Lung (tissue), 12 donors: ENCODE results near the gene NACC2. TPM values are rescaled to one million over a fixed set of nuclear protein-coding genes. Genes with fewer than 3 reads are reported as not detected.

Experiments used
- ATAC-seq: fragments of 200-7000 bp; cut with Tn5 transposase; one replicate; pipeline ENCODE4 v1.9.1; 2020; ENCODE audit warnings: moderate number of reproducible peaks; ENCODE audit not compliant: insufficient read depth, low FRiP score
- DNase-seq, 3 donors: peaks; one replicate each; pipeline ENCODE4 v3.0.0-alpha.2; 2013 to 2017
- H3K27ac ChIP-seq, 2 donors: one replicate each; pipeline ENCODE4 v1.5.1; 2013; ENCODE audit warnings: mild to moderate bottlenecking in 2 of 2, moderate library complexity in 2 of 2, control low read depth in 1 of 2, inconsistent platforms in 1 of 2, low read depth in 1 of 2, low read length in 1 of 2
- H3K27me3 ChIP-seq, 3 donors: one replicate each; pipeline ENCODE4 v1.5.1; 2013; ENCODE audit warnings: low read length in 2 of 3; ENCODE audit not compliant: control insufficient read depth in 3 of 3, insufficient read depth in 3 of 3
- H3K36me3 ChIP-seq, 4 donors: one replicate each; pipeline ENCODE4 v1.5.1; 2013; ENCODE audit warnings: low read length in 4 of 4, mild to moderate bottlenecking in 1 of 4, moderate library complexity in 1 of 4; ENCODE audit not compliant: control insufficient read depth in 4 of 4, insufficient read depth in 4 of 4
- H3K4me1 ChIP-seq, 5 donors: one replicate each; pipeline ENCODE4 v1.5.1; 2013; ENCODE audit warnings: low read length in 5 of 5, mild to moderate bottlenecking in 2 of 5, moderate library complexity in 1 of 5; ENCODE audit not compliant: control insufficient read depth in 5 of 5, insufficient read depth in 5 of 5
- H3K4me3 ChIP-seq: one replicate; pipeline ENCODE4 v1.5.1; 2013; ENCODE audit warnings: mild to moderate bottlenecking, control low read depth, moderate library complexity
- H3K9ac ChIP-seq, 2 donors: one replicate each; pipeline ENCODE4 v1.5.1; 2013; ENCODE audit warnings: low read length in 2 of 2, control low read depth in 1 of 2; ENCODE audit not compliant: insufficient read depth in 1 of 2
- H3K9me3 ChIP-seq, 4 donors: one replicate each; pipeline ENCODE4 v1.5.1; 2013; ENCODE audit warnings: low read length in 3 of 4, mild to moderate bottlenecking in 1 of 4, moderate library complexity in 1 of 4; ENCODE audit not compliant: control insufficient read depth in 4 of 4, insufficient read depth in 3 of 4
- WGBS, 2 donors: extraction: QIAGEN DNeasy Blood & Tissue Kit; methylation state at CpG; one replicate each; pipeline ENCODE4 v1.1.7; 2013; 5-methylcytosine and 5-hydroxymethylcytosine counted together
- polyA plus RNA-seq, 2 donors: library from polyadenylated mRNA; stranded (reverse); fragments of 200-250 nt; gene quantifications; one replicate each; pipeline ENCODE4 v1.2.1, GENCODE V29; 2013
- total RNA-seq, 2 donors: library from RNA; depleted of rRNA in 1 of 2; stranded (reverse); fragments of >200 nt in 1 of 2; gene quantifications; one replicate each; pipeline ENCODE4 v1.2.1, GENCODE V29; 2014 to 2021
- TF ChIP-seq, protein P1 (sequence below): IDR thresholded peaks from 2 replicates; pipeline ENCODE4 v1.5.1; 2012; ENCODE audit warnings: mild to moderate bottlenecking; ENCODE audit errors: control extremely low read depth, extremely low read depth
- donor health status: control.
- donor health status: control.
- donor health status: Bipolar disorder and iron deficiency.
- donor health status: healthy.
- donor health status: DM: yes; HTN: yes; CAD: no.

The NACC2 gene
- total and polyA plus RNA-seq, 4 donors = 5.9 to 32.7 (median 10.5) TPM

DNA sequence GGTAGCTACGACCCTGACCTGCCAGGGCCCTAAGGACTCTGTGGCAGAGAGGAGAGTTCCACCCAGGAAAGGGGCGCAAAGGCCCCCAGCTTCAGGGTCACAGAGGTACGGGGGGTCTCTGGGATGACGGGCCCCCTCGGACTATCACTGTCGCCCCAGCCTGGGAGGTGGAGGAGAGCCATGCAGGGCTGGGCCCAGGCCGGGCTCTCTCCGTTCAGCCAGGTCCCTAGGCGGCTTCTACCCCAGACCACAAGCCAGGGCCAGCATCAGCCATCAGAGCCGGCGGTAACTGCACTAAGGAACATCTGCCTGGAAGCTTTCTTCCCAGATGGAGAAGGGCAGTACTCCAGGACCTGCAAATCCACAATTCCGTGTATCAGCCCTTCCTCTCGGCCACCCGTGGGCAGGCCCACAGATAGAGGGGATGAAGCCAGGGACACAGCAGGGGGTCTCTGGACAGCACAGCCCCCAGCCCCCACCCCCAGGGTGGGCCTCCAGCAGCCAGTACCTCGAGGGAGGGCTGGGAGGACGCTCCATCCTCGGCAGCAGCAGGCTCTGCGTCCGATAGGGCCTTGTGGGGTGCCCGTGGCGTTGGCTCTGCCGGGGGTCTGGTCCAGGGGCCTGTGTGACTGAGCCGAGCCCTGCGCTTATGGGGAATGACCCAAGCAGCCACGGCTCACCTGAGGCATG is 38.4 kb downstream of the NACC2 start:
- no peak overlapping the region for H3K9ac ChIP-seq
- TF ChIP-seq, protein P1, sequence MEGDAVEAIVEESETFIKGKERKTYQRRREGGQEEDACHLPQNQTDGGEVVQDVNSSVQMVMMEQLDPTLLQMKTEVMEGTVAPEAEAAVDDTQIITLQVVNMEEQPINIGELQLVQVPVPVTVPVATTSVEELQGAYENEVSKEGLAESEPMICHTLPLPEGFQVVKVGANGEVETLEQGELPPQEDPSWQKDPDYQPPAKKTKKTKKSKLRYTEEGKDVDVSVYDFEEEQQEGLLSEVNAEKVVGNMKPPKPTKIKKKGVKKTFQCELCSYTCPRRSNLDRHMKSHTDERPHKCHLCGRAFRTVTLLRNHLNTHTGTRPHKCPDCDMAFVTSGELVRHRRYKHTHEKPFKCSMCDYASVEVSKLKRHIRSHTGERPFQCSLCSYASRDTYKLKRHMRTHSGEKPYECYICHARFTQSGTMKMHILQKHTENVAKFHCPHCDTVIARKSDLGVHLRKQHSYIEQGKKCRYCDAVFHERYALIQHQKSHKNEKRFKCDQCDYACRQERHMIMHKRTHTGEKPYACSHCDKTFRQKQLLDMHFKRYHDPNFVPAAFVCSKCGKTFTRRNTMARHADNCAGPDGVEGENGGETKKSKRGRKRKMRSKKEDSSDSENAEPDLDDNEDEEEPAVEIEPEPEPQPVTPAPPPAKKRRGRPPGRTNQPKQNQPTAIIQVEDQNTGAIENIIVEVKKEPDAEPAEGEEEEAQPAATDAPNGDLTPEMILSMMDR = no peak
- peaks cover 0 to 28% (median 25%) of the 10 kb centered on the region in 5 donors for H3K4me1 ChIP-seq
- H3K36me3 ChIP-seq = peaks cover 0 to 1% (median 0%) of the 10 kb centered on the region in 4 donors
- ATAC-seq = no peak
- no peak for DNase-seq
- 92 to 93% methylated on average over 24 to 25 of the region's 25 CpGs for WGBS, 2 donors
- H3K9me3 ChIP-seq = no peaks in the 10 kb centered on the region
- no peak overlapping the region for H3K4me3 ChIP-seq
- H3K27ac ChIP-seq = no peak overlapping the region
- H3K27me3 ChIP-seq = no peaks in the 10 kb centered on the region

DNA sequence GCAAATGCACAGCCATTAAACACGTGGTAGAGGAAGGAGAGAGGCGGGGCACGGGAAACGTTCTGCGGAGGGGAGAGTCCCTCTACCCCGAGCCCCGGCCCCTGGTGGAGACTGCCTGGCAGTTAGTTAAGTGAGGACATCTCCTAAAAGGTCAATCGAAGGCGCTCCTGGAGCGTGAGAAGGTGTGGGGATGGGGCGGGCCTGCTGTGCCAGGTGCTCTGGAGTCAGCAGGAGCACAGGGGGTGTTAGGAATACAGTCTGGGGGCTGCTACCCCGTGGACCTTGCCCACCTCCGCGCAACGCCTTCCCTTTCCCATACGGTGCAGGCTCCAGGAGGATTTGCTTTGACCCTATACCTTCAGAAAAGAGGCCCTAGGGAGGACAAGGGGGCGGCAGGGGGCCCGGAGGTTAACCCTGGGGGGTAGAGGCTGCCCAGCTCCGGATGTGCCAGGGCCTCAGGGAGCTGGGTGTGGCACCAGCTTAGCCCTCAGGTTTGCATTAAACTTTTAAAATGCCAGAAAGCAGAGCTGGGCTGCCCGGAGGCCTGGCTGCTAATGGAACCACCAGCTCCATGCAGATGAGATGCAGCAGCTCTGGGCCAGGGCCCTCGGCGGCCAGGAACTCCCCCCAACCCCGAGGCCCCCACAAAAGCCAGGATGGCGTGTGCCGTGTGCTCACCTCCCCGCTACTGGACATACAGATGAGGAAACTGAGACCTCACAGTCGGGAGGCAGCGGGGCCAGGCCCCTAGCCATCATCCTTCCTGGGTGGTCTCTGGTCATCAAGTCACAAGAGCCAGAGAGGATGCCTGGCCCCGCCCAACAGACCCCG is 39.2 kb downstream of the NACC2 start:
- no peak for DNase-seq
- no peak for ATAC-seq
- no peak overlapping the region for H3K9ac ChIP-seq
- H3K4me1 ChIP-seq = peaks cover 3 to 31% (median 28%) of the 10 kb centered on the region in 5 donors
- WGBS, 2 donors = 52 to 62% methylated on average over 30 of the region's 30 CpGs
- H3K4me3 ChIP-seq = no peak overlapping the region
- H3K27me3 ChIP-seq = no peaks in the 10 kb centered on the region
- H3K36me3 ChIP-seq = peaks cover 0 to 1% (median 0%) of the 10 kb centered on the region in 4 donors
- no peak overlapping the region for H3K27ac ChIP-seq
- no peaks in the 10 kb centered on the region for H3K9me3 ChIP-seq
- TF ChIP-seq, protein P1 = no peak

DNA sequence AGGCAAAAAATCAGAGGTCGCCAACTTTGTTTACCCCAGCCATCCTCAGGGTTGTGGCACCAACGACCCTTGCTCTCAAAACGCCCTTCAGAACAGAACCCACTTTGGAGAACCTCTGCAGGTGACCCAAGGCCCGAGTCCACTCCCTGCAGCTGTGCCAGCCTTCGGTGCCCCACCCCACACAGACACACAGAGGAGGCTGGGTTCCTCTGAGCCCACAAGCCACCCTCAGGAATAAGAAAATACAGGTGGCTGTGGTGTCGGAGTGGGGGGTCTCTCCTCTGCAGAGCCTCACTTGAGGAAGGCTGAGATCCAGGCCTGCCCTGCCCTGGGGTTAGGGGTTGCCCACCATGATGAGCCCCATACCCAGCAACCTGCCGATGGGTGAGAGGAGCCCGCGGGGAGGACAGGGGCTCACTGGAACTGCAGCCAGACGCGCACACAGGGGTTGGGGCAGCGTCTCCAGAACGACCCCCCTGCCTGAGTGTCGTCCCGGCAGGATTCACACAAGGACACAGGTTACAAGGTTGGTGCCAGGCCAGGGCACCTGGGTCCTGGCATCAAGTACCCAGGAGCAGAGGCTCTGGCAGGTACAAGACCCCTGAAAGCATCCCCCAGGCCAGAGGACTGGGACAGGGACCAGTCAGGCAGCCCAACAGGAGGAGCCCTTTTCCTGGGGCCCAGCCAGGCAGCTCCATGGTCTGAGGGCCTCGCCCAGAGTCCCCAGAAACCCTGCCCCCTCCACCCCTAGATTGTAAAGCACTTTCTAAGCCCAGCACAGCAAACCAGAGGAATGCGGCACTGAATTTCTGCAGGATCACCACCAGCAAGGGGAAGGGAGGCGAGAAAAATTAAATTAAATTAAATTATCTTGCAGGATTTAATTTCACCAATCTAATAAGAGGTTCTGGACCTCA is 40.0 kb downstream of the NACC2 start:
- no peak for DNase-seq
- Histone ChIP-seq H3K4me3 (no peak overlapping the region), H3K36me3 (peaks cover 0 to 6% (median 0%) of the 10 kb centered on the region in 4 donors), H3K9me3 (no peaks in the 10 kb centered on the region), H3K4me1 (peaks cover 0 to 32% (median 28%) of the 10 kb centered on the region in 5 donors), H3K27me3 (no peaks in the 10 kb centered on the region), H3K27ac (no peak overlapping the region), H3K9ac (no peak overlapping the region)
- TF ChIP-seq, protein P1 = no peak
- WGBS, 2 donors = 91 to 95% methylated on average over 18 of the region's 18 CpGs
- ATAC-seq = no peak
